Measurements from ENCODE around the gene MAPK4. TPM values are rescaled to one million over a fixed set of nuclear protein-coding genes. Genes with fewer than 3 reads are reported as not detected.

MAPK4 gene
- total RNA-seq, 1 donor, result not detected

GRCh38 chr18:50734342-50734741 lies 174.5 kb downstream of the MAPK4 start:
- Histone ChIP-seq H2AFZ (ENCODE audit: low read length) (no peak overlapping the region), H4K20me1 (ENCODE audit: insufficient read depth, low read length) (no peaks in the 10 kb centered on the region), H3K4me1 (ENCODE audit: insufficient read depth, low read length) (no peaks in the 10 kb centered on the region), H3K36me3 (ENCODE audit: insufficient read depth, low read length) (no peaks in the 10 kb centered on the region), H3K4me3 (ENCODE audit: insufficient read depth, low read length) (no peak overlapping the region), H3K79me2 (ENCODE audit: insufficient read depth, low read length) (no peaks in the 10 kb centered on the region), H3K9me3 (ENCODE audit: low read depth, low read length) (no peaks in the 10 kb centered on the region), H3K27ac (ENCODE audit: low read depth, low read length) (no peak overlapping the region), H3K4me2 (ENCODE audit: insufficient read depth, low read length) (no peak overlapping the region), H3K27me3 (ENCODE audit: insufficient read depth, low read length) (no peaks in the 10 kb centered on the region)
- no peak for DNase-seq (ENCODE audit: insufficient read length, low spot score, missing footprints)
- no peak for TF ChIP-seq CTCF (IDR thresholded peaks at IDR 0.05; ENCODE audit: extremely low read depth, low read depth, low read length)

DNA sequence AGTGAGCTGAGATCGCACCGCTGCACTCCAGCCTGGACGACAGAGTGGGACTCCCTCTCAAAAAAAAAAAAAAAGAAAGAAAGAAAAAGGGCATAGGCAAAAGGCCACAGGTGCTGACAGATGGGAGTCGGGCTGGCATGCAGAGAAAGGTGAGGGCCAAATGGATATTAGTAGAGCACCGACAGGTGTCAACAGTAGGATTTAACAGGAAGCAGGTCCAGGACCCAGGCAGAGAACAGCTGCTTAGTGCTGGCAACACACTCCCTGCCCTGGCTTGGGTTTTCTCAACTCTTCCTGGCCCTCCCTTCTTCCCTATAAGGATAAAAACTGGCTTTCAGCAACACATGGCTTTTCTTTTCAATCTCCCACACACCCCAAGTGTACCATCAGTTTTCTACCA lies 175.0 kb downstream of the MAPK4 start:
- TF ChIP-seq CTCF (IDR thresholded peaks at IDR 0.05; ENCODE audit: extremely low read depth, low read depth, low read length), result no peak
- no peaks in the 10 kb centered on the region for H4K20me1 ChIP-seq (ENCODE audit: insufficient read depth, low read length)
- H3K27ac ChIP-seq (ENCODE audit: low read depth, low read length), result no peak overlapping the region

GRCh38 chr18:50737127-50737526 lies 177.2 kb downstream of the MAPK4 start:
- H3K27ac ChIP-seq (ENCODE audit: low read depth, low read length), result no peak overlapping the region
- H3K4me1 ChIP-seq (ENCODE audit: insufficient read depth, low read length), result no peaks in the 10 kb centered on the region

More for the DNA sequence above, 175.0 kb downstream of the MAPK4 start:
- Histone ChIP-seq H3K36me3 (ENCODE audit: insufficient read depth, low read length) (no peaks in the 10 kb centered on the region), H3K9me3 (ENCODE audit: low read depth, low read length) (no peaks in the 10 kb centered on the region), H3K4me1 (ENCODE audit: insufficient read depth, low read length) (no peaks in the 10 kb centered on the region), H3K4me3 (ENCODE audit: insufficient read depth, low read length) (no peak overlapping the region), H3K79me2 (ENCODE audit: insufficient read depth, low read length) (no peaks in the 10 kb centered on the region), H3K27me3 (ENCODE audit: insufficient read depth, low read length) (no peaks in the 10 kb centered on the region), H3K4me2 (ENCODE audit: insufficient read depth, low read length) (no peak overlapping the region), H2AFZ (ENCODE audit: low read length) (no peak overlapping the region)
- DNase-seq (ENCODE audit: insufficient read length, low spot score, missing footprints), result no peak

More at GRCh38 chr18:50737127-50737526, 177.2 kb downstream of the MAPK4 start:
- no peak overlapping the region for H2AFZ ChIP-seq (ENCODE audit: low read length)
- H3K4me2 ChIP-seq (ENCODE audit: insufficient read depth, low read length), result no peak overlapping the region
- no peaks in the 10 kb centered on the region for H3K79me2 ChIP-seq (ENCODE audit: insufficient read depth, low read length)
- DNase-seq (ENCODE audit: insufficient read length, low spot score, missing footprints), result no peak
- H3K4me3 ChIP-seq (ENCODE audit: insufficient read depth, low read length), result no peak overlapping the region
- no peak for TF ChIP-seq CTCF (IDR thresholded peaks at IDR 0.05; ENCODE audit: extremely low read depth, low read depth, low read length)
- H4K20me1 ChIP-seq (ENCODE audit: insufficient read depth, low read length), result no peaks in the 10 kb centered on the region
- H3K9me3 ChIP-seq (ENCODE audit: low read depth, low read length), result no peaks in the 10 kb centered on the region
- H3K27me3 ChIP-seq (ENCODE audit: insufficient read depth, low read length), result no peaks in the 10 kb centered on the region
- H3K36me3 ChIP-seq (ENCODE audit: insufficient read depth, low read length), result no peaks in the 10 kb centered on the region

All from osteoblast (primary cell).